HepG2 (cell line): ENCODE measurements around the gene C2CD4A. TPM values are rescaled to one million over a fixed set of nuclear protein-coding genes. Genes with fewer than 3 reads are reported as not detected.

Source experiments
- ATAC-seq: fragments of 200-7000 bp; cut with Tn5 transposase; 3 replicates; pipeline ENCODE4 v1.9.1; 2020; ENCODE audit warnings: mild to moderate bottlenecking, moderate library complexity
- BruUV-seq: library from RNA; stranded (reverse); fragments of 400-500 nt; replicated peaks from 2 replicates; lab custom pipeline; 2021; lab: Mats Ljungman, UMichigan
- CTCF ChIA-PET: fragments of 300-600 bp; formaldehyde crosslinking; extraction: SDS; loops from one replicate; lab custom pipeline; 2021; ENCODE audit warnings: low total read pairs, inconsistent platforms, low intra/inter-chr PET ratio; lab: Yijun Ruan, JAX
- POLR2A ChIA-PET: fragments of 350-600 bp; sonication (Branson Sonifier 250); formaldehyde crosslinking; loops from one replicate; lab custom pipeline; 2020; ENCODE audit warnings: antibody characterized with exemption, inconsistent platforms; lab: Yijun Ruan, JAX
- DNase-seq: peaks from one replicate; pipeline ENCODE4 v3.0.0-alpha.2; 2015; ENCODE audit warnings: low spot score
- FAIRE-seq: peaks from 3 replicates; lab custom pipeline; 2011; peaks lifted over from hg19 to GRCh38; lab: Jason Lieb, UNC
- H2AFZ ChIP-seq: one replicate; pipeline ENCODE4 v1.6.1; 2011; ENCODE audit warnings: low read length, inconsistent platforms
- H3K27ac ChIP-seq: fragments of 300-600 bp; 3 replicates; pipeline ENCODE4 v1.8.0; 2011; ENCODE audit warnings: mixed run types, mild to moderate bottlenecking, mixed read lengths, low read length, inconsistent platforms; ENCODE audit not compliant: insufficient read depth; ENCODE audit errors: extremely low read length
- H3K27me3 ChIP-seq, 2 experiments: fragments of 200-600 bp in 1 of 2; 2 replicates in 1 of 2; 3 replicates in 1 of 2; pipeline versions ENCODE4 v1.6.0 to v1.8.0; 2011; ENCODE audit warnings: low read length in 2 of 2, mild to moderate bottlenecking in 2 of 2, moderate library complexity in 2 of 2, inconsistent platforms in 1 of 2; ENCODE audit not compliant: insufficient read depth in 2 of 2, control insufficient read depth in 1 of 2
- H3K36me3 ChIP-seq, 2 experiments: fragments of 200-600 bp in 1 of 2; replicated peaks in 1 of 2; 2 replicates in 1 of 2; 3 replicates in 1 of 2; pipeline versions ENCODE4 v1.5.1 to v1.8.0; 2011; ENCODE audit warnings: low read length in 2 of 2, inconsistent platforms in 1 of 2; ENCODE audit not compliant: insufficient read depth in 2 of 2, control insufficient read depth in 1 of 2
- H3K4me1 ChIP-seq: 2 replicates; pipeline ENCODE4 v1.5.1; 2012; ENCODE audit warnings: low read length, inconsistent platforms; ENCODE audit not compliant: insufficient read depth
- H3K4me2 ChIP-seq: 2 replicates; pipeline ENCODE4 v1.6.0; 2011; ENCODE audit warnings: low read depth, low read length, inconsistent platforms
- H3K4me3 ChIP-seq, 3 experiments: fragments of 200-600 bp in 1 of 3; sonication (generic), shearing (Covaris generic) in 1 of 3; replicated peaks in 1 of 3; 2 replicates each; pipeline ENCODE4 v1.5.1; 2011 to 2016; ENCODE audit warnings: low read length in 3 of 3, inconsistent platforms in 2 of 3, low read depth in 2 of 3, mild to moderate bottlenecking in 2 of 3, control low read depth in 1 of 3, mixed read lengths in 1 of 3; ENCODE audit not compliant: insufficient read depth in 1 of 3
- H3K79me2 ChIP-seq: one replicate; pipeline ENCODE4 v1.6.1; 2011; ENCODE audit warnings: low read length, inconsistent platforms; ENCODE audit not compliant: insufficient read depth
- H3K9ac ChIP-seq: 2 replicates; pipeline ENCODE4 v1.6.0; 2011; ENCODE audit warnings: mild to moderate bottlenecking, low read depth, low read length, inconsistent platforms; ENCODE audit not compliant: insufficient read depth
- H3K9me3 ChIP-seq: 2 replicates; pipeline ENCODE4 v1.5.1; 2012; ENCODE audit warnings: mild to moderate bottlenecking, low read length
- H4K20me1 ChIP-seq: 2 replicates; pipeline ENCODE4 v1.6.0; 2011; ENCODE audit warnings: inconsistent platforms, mild to moderate bottlenecking, low read length, moderate library complexity; ENCODE audit not compliant: insufficient read depth
- BRCA1 ChIP-seq: sonication (generic); formaldehyde crosslinking; IDR thresholded peaks from 2 replicates; pipeline ENCODE4 v1.4.0; 2020; ENCODE audit warnings: missing genetic modification reagents
- CAMTA2 ChIP-seq: sonication (generic); formaldehyde crosslinking; IDR thresholded peaks from 2 replicates; pipeline ENCODE4 v1.4.0; 2020; ENCODE audit warnings: mild to moderate bottlenecking, missing genetic modification reagents, borderline replicate concordance
- IKZF4 ChIP-seq: sonication (generic); formaldehyde crosslinking; IDR thresholded peaks from 2 replicates; pipeline ENCODE4 v1.5.1; 2020; ENCODE audit warnings: borderline replicate concordance, mild to moderate bottlenecking, low read depth, missing genetic modification reagents; ENCODE audit errors: not compliant biosample characterization
- KDM5A ChIP-seq: fragments of 200-600 bp; sonication (generic); IDR thresholded peaks from 2 replicates; pipeline ENCODE4 v1.7.0; 2018; ENCODE audit warnings: antibody characterized with exemption, mild to moderate bottlenecking, low read length, borderline replicate concordance
- PHF8 ChIP-seq: sonication (generic); formaldehyde crosslinking; IDR thresholded peaks from 2 replicates; pipeline ENCODE4 v1.5.0; 2020; ENCODE audit warnings: missing genetic modification reagents
- XBP1 ChIP-seq: sonication (generic); formaldehyde crosslinking; IDR thresholded peaks from 2 replicates; pipeline ENCODE4 v1.5.0; 2020; ENCODE audit warnings: missing genetic modification reagents
- ZKSCAN8 ChIP-seq: IDR thresholded peaks from 2 replicates; pipeline ENCODE4 v1.6.1; 2016; ENCODE audit warnings: borderline replicate concordance, missing genetic modification reagents, missing compliant biosample characterization
- ZNF276 ChIP-seq: sonication (generic); formaldehyde crosslinking; IDR thresholded peaks from 2 replicates; pipeline ENCODE4 v1.4.0; 2020; ENCODE audit warnings: mild to moderate bottlenecking, low read depth, missing genetic modification reagents
- ZNF296 ChIP-seq: sonication (generic); formaldehyde crosslinking; conservative IDR thresholded peaks from 2 replicates; pipeline ENCODE4 v1.5.0; 2020; ENCODE audit warnings: mild to moderate bottlenecking, missing genetic modification reagents
- ZNF816 ChIP-seq: sonication (generic); formaldehyde crosslinking; IDR thresholded peaks from 2 replicates; pipeline ENCODE4 v1.8.0; 2022; ENCODE audit warnings: missing genetic modification reagents, mild to moderate bottlenecking, borderline replicate concordance
- WGBS: methylation state at CpG from one replicate; pipeline ENCODE4 v1.1.6; 2017; ENCODE audit warnings: low lambda C conversion rate; 5-methylcytosine and 5-hydroxymethylcytosine counted together
- in situ Hi-C: cut with HindIII; loops from 2 replicates; pipeline ENCODE4 v1.10.0; 2017; ENCODE audit warnings: low pct_unique_long_range_greater_than_20kb; ENCODE audit not compliant: extremely low pct_ligation_motif_present
- intact Hi-C: fragments of 100-400 bp; cut with micrococcal nuclease; formaldehyde crosslinking; loops from one replicate; pipeline ENCODE4 v1.10.0; 2022; ENCODE audit not compliant: unreplicated experiment
- polyA plus RNA-seq, 8 experiments: library from polyadenylated mRNA; depleted of rRNA in 3 of 8; stranded (reverse) in 7 of 8; unstranded in 1 of 8; fragments of >200 nt; fragmentation: Illumina TruSeq in 4 of 8; extraction: Trizol in 4 of 8; gene quantifications; 2 replicates each; pipeline versions ENCODE4 v1.2.1 to v1.2.3, GENCODE V29; 2011 to 2016; ENCODE audit warnings: low read depth in 4 of 8, missing spikeins in 1 of 8, mixed read lengths in 1 of 8; ENCODE audit not compliant: insufficient read depth in 1 of 8
- total RNA-seq, 5 experiments: library from RNA; depleted of rRNA; stranded (reverse); fragments of >200 nt; fragmentation: Illumina TruSeq; extraction: Trizol; gene quantifications; 2 replicates each; pipeline ENCODE4 v1.2.3, GENCODE V29; 2016; ENCODE audit warnings: low read depth in 1 of 5

C2CD4A gene
- total and polyA plus RNA-seq, 2 of the 13 experiments (the other 11 are each of a cell fraction or from before 2014, with no cell fraction given), result 0.20 TPM; not detected in 1

GRCh38 chr15:62103431-62103830 is 36.7 kb downstream of the C2CD4A start:
- 22% methylated on average over 7 of the region's 7 CpGs for WGBS
- Histone ChIP-seq H3K27me3 (peaks cover 0 to 17% of the 10 kb centered on the region in 2 experiments; a peak in 1 of 5 replicates), H3K36me3 (no peaks in the 10 kb centered on the region), H3K9me3 (no peaks in the 10 kb centered on the region), H3K9ac (no peak overlapping the region), H3K27ac (no peak overlapping the region), H3K4me2 (no peak overlapping the region), H4K20me1 (no peaks in the 10 kb centered on the region), H3K79me2 (no peaks in the 10 kb centered on the region), H3K4me3 (no peak overlapping the region), H3K4me1 (no peaks in the 10 kb centered on the region; the same call in 1 of the 2 replicates), H2AFZ (no peak overlapping the region)
- DNase-seq, result no peak
- ChIA-PET POLR2A (no interaction called here), CTCF (no interaction called here)
- intact Hi-C loops, result no loop called here
- no peak for FAIRE-seq
- in situ Hi-C loops, result no loop called here
- TF ChIP-seq CAMTA2 (CRISPR knock-in tag) (no peak), ZKSCAN8 (CRISPR knock-in tag) (no peak), ZNF816 (CRISPR knock-in tag) (no peak)
- no peak for ATAC-seq
- no TSS peak for BruUV-seq

DNA sequence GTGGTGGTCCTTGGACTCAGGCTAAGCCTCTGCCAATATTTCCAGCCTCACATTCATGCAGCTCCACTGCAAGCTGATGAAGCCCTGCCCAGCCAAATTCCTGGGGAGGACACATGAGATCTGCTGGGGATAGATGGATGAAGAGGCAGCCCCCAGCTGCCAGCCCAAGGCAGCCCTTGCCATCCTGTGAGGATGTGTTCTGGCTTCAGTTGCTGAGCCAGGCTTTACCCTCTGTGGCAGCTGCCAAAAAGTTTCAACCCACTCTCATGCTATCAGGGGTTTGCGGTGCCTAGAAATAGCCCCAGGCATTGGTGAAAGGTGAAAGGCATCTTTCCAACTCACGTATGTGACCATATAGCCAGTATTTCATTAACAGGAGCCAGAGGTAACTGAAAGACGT is 37.6 kb downstream of the C2CD4A start:
- no peaks in the 10 kb centered on the region for H3K36me3 ChIP-seq
- no peaks in the 10 kb centered on the region for H3K79me2 ChIP-seq
- no peak overlapping the region for H3K9ac ChIP-seq
- H3K9me3 ChIP-seq, result no peaks in the 10 kb centered on the region
- BruUV-seq, result no TSS peak
- peaks cover 0 to 12% of the 10 kb centered on the region in 2 experiments; a peak in 1 of 5 replicates for H3K27me3 ChIP-seq
- no peak overlapping the region for H3K27ac ChIP-seq
- no peak overlapping the region for H3K4me2 ChIP-seq
- ATAC-seq (no peak), DNase-seq (no peak), FAIRE-seq (no peak)
- 32% methylated on average over 3 of the region's 3 CpGs for WGBS
- CTCF ChIA-PET, result no interaction called here
- no peaks in the 10 kb centered on the region; the same call in 1 of the 2 replicates for H3K4me1 ChIP-seq
- POLR2A ChIA-PET, result no interaction called here
- H3K4me3 ChIP-seq, result no peak overlapping the region
- H2AFZ ChIP-seq, result no peak overlapping the region
- in situ Hi-C loops, result no loop called here
- intact Hi-C loops, result no loop called here
- no peaks in the 10 kb centered on the region for H4K20me1 ChIP-seq
- no peak for TF ChIP-seq ZNF276
- no peak for TF ChIP-seq PHF8
- TF ChIP-seq ZNF296 (CRISPR knock-in tag), result no peak
- no peak for TF ChIP-seq KDM5A
- TF ChIP-seq BRCA1, result no peak
- no peak for TF ChIP-seq XBP1
- no peak for TF ChIP-seq IKZF4 (CRISPR knock-in tag)
